Measurements from ENCODE around the gene MYO1C. TPM values are rescaled to one million over a fixed set of nuclear protein-coding genes. Genes with fewer than 3 reads are reported as not detected.

The MYO1C gene, protein sequence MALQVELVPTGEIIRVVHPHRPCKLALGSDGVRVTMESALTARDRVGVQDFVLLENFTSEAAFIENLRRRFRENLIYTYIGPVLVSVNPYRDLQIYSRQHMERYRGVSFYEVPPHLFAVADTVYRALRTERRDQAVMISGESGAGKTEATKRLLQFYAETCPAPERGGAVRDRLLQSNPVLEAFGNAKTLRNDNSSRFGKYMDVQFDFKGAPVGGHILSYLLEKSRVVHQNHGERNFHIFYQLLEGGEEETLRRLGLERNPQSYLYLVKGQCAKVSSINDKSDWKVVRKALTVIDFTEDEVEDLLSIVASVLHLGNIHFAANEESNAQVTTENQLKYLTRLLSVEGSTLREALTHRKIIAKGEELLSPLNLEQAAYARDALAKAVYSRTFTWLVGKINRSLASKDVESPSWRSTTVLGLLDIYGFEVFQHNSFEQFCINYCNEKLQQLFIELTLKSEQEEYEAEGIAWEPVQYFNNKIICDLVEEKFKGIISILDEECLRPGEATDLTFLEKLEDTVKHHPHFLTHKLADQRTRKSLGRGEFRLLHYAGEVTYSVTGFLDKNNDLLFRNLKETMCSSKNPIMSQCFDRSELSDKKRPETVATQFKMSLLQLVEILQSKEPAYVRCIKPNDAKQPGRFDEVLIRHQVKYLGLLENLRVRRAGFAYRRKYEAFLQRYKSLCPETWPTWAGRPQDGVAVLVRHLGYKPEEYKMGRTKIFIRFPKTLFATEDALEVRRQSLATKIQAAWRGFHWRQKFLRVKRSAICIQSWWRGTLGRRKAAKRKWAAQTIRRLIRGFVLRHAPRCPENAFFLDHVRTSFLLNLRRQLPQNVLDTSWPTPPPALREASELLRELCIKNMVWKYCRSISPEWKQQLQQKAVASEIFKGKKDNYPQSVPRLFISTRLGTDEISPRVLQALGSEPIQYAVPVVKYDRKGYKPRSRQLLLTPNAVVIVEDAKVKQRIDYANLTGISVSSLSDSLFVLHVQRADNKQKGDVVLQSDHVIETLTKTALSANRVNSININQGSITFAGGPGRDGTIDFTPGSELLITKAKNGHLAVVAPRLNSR
- 5.7 and 5.8 TPM in 2 replicates for polyA plus RNA-seq
- 8.0 and 8.9 TPM in 2 replicates for polyA minus RNA-seq

GRCh38 chr17:1492249-1493206 lies at the start of gene MYO1C:
Gene MYO1C, minus strand, starts transcription at chr17:1492686. Its CDS starts 199 bp downstream, at chr17:1492487.
- peak within 1 kb of the TSS; percentile 16 for H3K9ac ChIP-seq (ENCODE audit: low read length)
- no peak within 1 kb of the TSS for H3K4me2 ChIP-seq (ENCODE audit: low read length)
- no peak within 1 kb of the TSS for H3K27ac ChIP-seq (ENCODE audit: low read length)
- H2AFZ ChIP-seq (ENCODE audit: low read depth, low read length) = no peak within 1 kb of the TSS
- H3F3A ChIP-seq (ENCODE audit: insufficient read depth, low read length, poor library complexity, severe bottlenecking) = no peaks in the 10 kb centered on the region
- H3K27me3 ChIP-seq (ENCODE audit: insufficient read depth, low read depth, low read length) = peaks cover 11% of the 10 kb centered on the region
- H4K20me1 ChIP-seq (ENCODE audit: insufficient read depth) = no peaks in the 10 kb centered on the region
- no peaks in the 10 kb centered on the region for H3K9me3 ChIP-seq (ENCODE audit: low read length)
- no peaks in the 10 kb centered on the region for H3K9me2 ChIP-seq (ENCODE audit: insufficient read depth, low read length)
- TF ChIP-seq MXI1 (conservative IDR thresholded peaks at IDR 0.05; ENCODE audit: poor library complexity, severe bottlenecking) (no peak), CTCF (IDR thresholded peaks at IDR 0.05; ENCODE audit: poor library complexity, severe bottlenecking) (no peak), EP300 (conservative IDR thresholded peaks at IDR 0.05; ENCODE audit: poor library complexity, severe bottlenecking) (no peak), RAD21 (conservative IDR thresholded peaks at IDR 0.05) (no peak), EZH2 (IDR thresholded peaks at IDR 0.05; ENCODE audit: borderline replicate concordance, insufficient read depth, low read length, poor library complexity, severe bottlenecking) (no peak), TAF1 (IDR thresholded peaks at IDR 0.05; ENCODE audit: low read depth) (no peak), SMC3 (conservative IDR thresholded peaks at IDR 0.05; ENCODE audit: poor library complexity) (no peak), POLR2AphosphoS5 (IDR thresholded peaks at IDR 0.05) (no peak)
- TF ChIP-seq, protein P1, sequence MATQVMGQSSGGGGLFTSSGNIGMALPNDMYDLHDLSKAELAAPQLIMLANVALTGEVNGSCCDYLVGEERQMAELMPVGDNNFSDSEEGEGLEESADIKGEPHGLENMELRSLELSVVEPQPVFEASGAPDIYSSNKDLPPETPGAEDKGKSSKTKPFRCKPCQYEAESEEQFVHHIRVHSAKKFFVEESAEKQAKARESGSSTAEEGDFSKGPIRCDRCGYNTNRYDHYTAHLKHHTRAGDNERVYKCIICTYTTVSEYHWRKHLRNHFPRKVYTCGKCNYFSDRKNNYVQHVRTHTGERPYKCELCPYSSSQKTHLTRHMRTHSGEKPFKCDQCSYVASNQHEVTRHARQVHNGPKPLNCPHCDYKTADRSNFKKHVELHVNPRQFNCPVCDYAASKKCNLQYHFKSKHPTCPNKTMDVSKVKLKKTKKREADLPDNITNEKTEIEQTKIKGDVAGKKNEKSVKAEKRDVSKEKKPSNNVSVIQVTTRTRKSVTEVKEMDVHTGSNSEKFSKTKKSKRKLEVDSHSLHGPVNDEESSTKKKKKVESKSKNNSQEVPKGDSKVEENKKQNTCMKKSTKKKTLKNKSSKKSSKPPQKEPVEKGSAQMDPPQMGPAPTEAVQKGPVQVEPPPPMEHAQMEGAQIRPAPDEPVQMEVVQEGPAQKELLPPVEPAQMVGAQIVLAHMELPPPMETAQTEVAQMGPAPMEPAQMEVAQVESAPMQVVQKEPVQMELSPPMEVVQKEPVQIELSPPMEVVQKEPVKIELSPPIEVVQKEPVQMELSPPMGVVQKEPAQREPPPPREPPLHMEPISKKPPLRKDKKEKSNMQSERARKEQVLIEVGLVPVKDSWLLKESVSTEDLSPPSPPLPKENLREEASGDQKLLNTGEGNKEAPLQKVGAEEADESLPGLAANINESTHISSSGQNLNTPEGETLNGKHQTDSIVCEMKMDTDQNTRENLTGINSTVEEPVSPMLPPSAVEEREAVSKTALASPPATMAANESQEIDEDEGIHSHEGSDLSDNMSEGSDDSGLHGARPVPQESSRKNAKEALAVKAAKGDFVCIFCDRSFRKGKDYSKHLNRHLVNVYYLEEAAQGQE (IDR thresholded peaks at IDR 0.05; ENCODE audit: borderline replicate concordance) = no peak
- no peaks in the 10 kb centered on the region for H3K79me2 ChIP-seq (replicated peaks; ENCODE audit: insufficient read depth, low read length)
- H3K4me3 ChIP-seq (ENCODE audit: low read length) = peak within 1 kb of the TSS; percentile 47
- no peaks in the 10 kb centered on the region for H3K36me3 ChIP-seq (ENCODE audit: insufficient read depth, low read length)

All from neural cell (in vitro differentiated cells).